GM18517 (cell line): ENCODE data around the gene RAB6C.
A peak's percentile ranks its signal among the peaks of the same experiment; 100 is the strongest.
"Not testable (repeated sequence)": the region's sequence is repeated elsewhere in the genome, so short reads cannot be mapped to it uniquely, and the experiment has no call there.

Experiments
- ATAC-seq: cut with Tn5 transposase; IDR thresholded peaks from one replicate; pipeline ENCODE4 v1.9.1; 2021; ENCODE audit warnings: mild to moderate bottlenecking, moderate library complexity; ENCODE audit not compliant: unreplicated experiment

Gene RAB6C

GRCh38 chr2:129979629-129980155 lies at the start of gene RAB6C:
Gene RAB6C (plus strand): TSS chr2:129979666. CDS start chr2:129980116, 450 bp downstream.
- not testable (repeated sequence) for ATAC-seq

- ATAC-seq = no peak
Observed at GRCh38 chr2:129930451-129930850, 49.0 kb upstream of the RAB6C start.

- not testable (repeated sequence) for ATAC-seq
Observed at GRCh38 chr2:129933387-129933786, 46.1 kb upstream of the RAB6C start.

- ATAC-seq = no peak
Observed at GRCh38 chr2:129934044-129934822, 45.2 kb upstream of the RAB6C start.

GRCh38 chr2:129935118-129935517 lies 44.3 kb upstream of the RAB6C start:
- ATAC-seq = no peak

- peak; percentile 81 for ATAC-seq
Observed at GRCh38 chr2:129936334-129936934, 43.0 kb upstream of the RAB6C start.

GRCh38 chr2:129938850-129939471 lies 40.5 kb upstream of the RAB6C start:
- not testable (repeated sequence) for ATAC-seq

- ATAC-seq = not testable (repeated sequence)
Observed at GRCh38 chr2:129943456-129943855, 36.0 kb upstream of the RAB6C start.

- ATAC-seq = no peak
Observed at GRCh38 chr2:129945557-129945956, 33.9 kb upstream of the RAB6C start.

- ATAC-seq = not testable (repeated sequence)
Observed at GRCh38 chr2:129947712-129948111, 31.8 kb upstream of the RAB6C start.

GRCh38 chr2:129956171-129956570 lies 23.3 kb upstream of the RAB6C start:
- ATAC-seq = not testable (repeated sequence)

- no peak for ATAC-seq
Observed at GRCh38 chr2:129957891-129958290, 21.6 kb upstream of the RAB6C start.

GRCh38 chr2:129958736-129959135 lies 20.7 kb upstream of the RAB6C start:
- not testable (repeated sequence) for ATAC-seq

GRCh38 chr2:129968605-129969004 lies 10.9 kb upstream of the RAB6C start:
- not testable (repeated sequence) for ATAC-seq

- ATAC-seq = no peak
Observed at GRCh38 chr2:129975016-129975774, 4.3 kb upstream of the RAB6C start.

GRCh38 chr2:129976969-129977368 lies 2.5 kb upstream of the RAB6C start:
- ATAC-seq = not testable (repeated sequence)

GRCh38 chr2:129977986-129978385 lies 1.5 kb upstream of the RAB6C start:
- no peak for ATAC-seq

- not testable (repeated sequence) for ATAC-seq
Observed at GRCh38 chr2:129980246-129980645, 780 bp downstream of the RAB6C start.

GRCh38 chr2:129981689-129982088 lies 2.2 kb downstream of the RAB6C start:
- ATAC-seq = not testable (repeated sequence)

- ATAC-seq = no peak
Observed at GRCh38 chr2:129984426-129984825, 5.0 kb downstream of the RAB6C start.
